RWPE1 (cell line): ENCODE data around the gene TOP1.
A peak's percentile ranks its signal among the peaks of the same experiment; 100 is the strongest.

Experiments used
- CTCF ChIA-PET: fragments of 350-600 bp; sonication (Branson Sonifier 250); formaldehyde crosslinking; extraction: SDS; loops from one replicate; lab custom pipeline; 2021; lab: Yijun Ruan, JAX
- POLR2A ChIA-PET: fragments of 400-600 bp; formaldehyde crosslinking; extraction: SDS; loops from one replicate; lab custom pipeline; 2020; ENCODE audit warnings: antibody characterized with exemption; ENCODE audit not compliant: low non-redundant PET; lab: Yijun Ruan, JAX
- DNase-seq: peaks from one replicate; pipeline ENCODE4 v3.0.0; 2012; ENCODE audit warnings: low spot score
- H3K27ac ChIP-seq: fragments of 450-650 bp; 2 replicates; pipeline ENCODE4 v1.5.1; 2017
- CTCF ChIP-seq: fragments of 450-650 bp; conservative IDR thresholded peaks from 2 replicates; pipeline ENCODE4 v1.5.1; 2017; ENCODE audit warnings: low read depth, mild to moderate bottlenecking

TOP1 gene

GRCh38 chr20:41038149-41038877 is 9.7 kb downstream of the TOP1 start:
- CTCF ChIA-PET, result interaction anchor here (0.6 to 1.1 kb wide), 4 partner anchors 10 to 46 kb away, joined by 3 to 7 read pairs (median 4); no protein-coding TSS in a partner anchor
- TF ChIP-seq CTCF, result no peak
- no peak for DNase-seq
- POLR2A ChIA-PET, result interaction anchor here (0.6 to 1.9 kb wide), 2 partner anchors 10 to 304 kb away, joined by 3 to 5 read pairs; no protein-coding TSS in a partner anchor
- peak overlapping the region; percentile 33 for H3K27ac ChIP-seq

- ChIA-PET POLR2A (interaction anchor here (1.9 kb wide), 1 partner anchor 11 kb away, joined by 5 read pairs; no protein-coding TSS in a partner anchor), CTCF (interaction anchor here (0.6 kb wide), 2 partner anchors 14 to 648 kb away, joined by 3 to 4 read pairs; no protein-coding TSS in a partner anchor)
- no peak for TF ChIP-seq CTCF
- H3K27ac ChIP-seq, result peak overlapping the region; percentile 33
- DNase-seq, result no peak
Observed at GRCh38 chr20:41038878-41039404, 10.3 kb downstream of the TOP1 start.

GRCh38 chr20:41040855-41041254 is 12.2 kb downstream of the TOP1 start:
- no peak overlapping the region for H3K27ac ChIP-seq
- ChIA-PET POLR2A (no interaction called here), CTCF (interaction anchor here (0.6 to 1.5 kb wide), 4 partner anchors 9 to 78 kb away, joined by 3 to 6 read pairs (median 4); no protein-coding TSS in a partner anchor)
- no peak for DNase-seq
- no peak for TF ChIP-seq CTCF

- CTCF ChIA-PET, result interaction anchor here (0.9 kb wide), 1 partner anchor 79 kb away, joined by 4 read pairs; no protein-coding TSS in a partner anchor
- DNase-seq, result no peak
- H3K27ac ChIP-seq, result no peak overlapping the region
- no peak for TF ChIP-seq CTCF
- POLR2A ChIA-PET, result interaction anchor here (0.6 kb wide), 2 partner anchors 9 to 12 kb away, joined by 3 read pairs; no protein-coding TSS in a partner anchor
Observed at GRCh38 chr20:41041693-41042092, 13.1 kb downstream of the TOP1 start.

- ChIA-PET CTCF (interaction anchor here (2.9 kb wide), 1 partner anchor 54 kb away, joined by 12 read pairs; no protein-coding TSS in a partner anchor), POLR2A (interaction anchor here (0.6 kb wide), 2 partner anchors 13 to 98 kb away, joined by 3 read pairs; no protein-coding TSS in a partner anchor)
- DNase-seq, result no peak
- peak overlapping the region; percentile 19; the same call in 1 of the 2 replicates for H3K27ac ChIP-seq
- TF ChIP-seq CTCF, result no peak
Observed at GRCh38 chr20:41044409-41045062, 15.9 kb downstream of the TOP1 start.

- H3K27ac ChIP-seq, result no peak overlapping the region
- CTCF ChIA-PET, result interaction anchor here (0.6 to 2.9 kb wide), 5 partner anchors 28 to 1861 kb away, joined by 3 to 12 read pairs (median 5); partner anchors contain the start of gene LPIN3
- TF ChIP-seq CTCF, result no peak
- DNase-seq, result no peak
- POLR2A ChIA-PET, result no interaction called here
Observed at GRCh38 chr20:41045671-41046070, 17.0 kb downstream of the TOP1 start.
